Measurements from ENCODE around the gene ZNF765.
"Not testable (repeated sequence)": the region's sequence is repeated elsewhere in the genome, so short reads cannot be mapped to it uniquely, and the experiment has no call there.

DNA sequence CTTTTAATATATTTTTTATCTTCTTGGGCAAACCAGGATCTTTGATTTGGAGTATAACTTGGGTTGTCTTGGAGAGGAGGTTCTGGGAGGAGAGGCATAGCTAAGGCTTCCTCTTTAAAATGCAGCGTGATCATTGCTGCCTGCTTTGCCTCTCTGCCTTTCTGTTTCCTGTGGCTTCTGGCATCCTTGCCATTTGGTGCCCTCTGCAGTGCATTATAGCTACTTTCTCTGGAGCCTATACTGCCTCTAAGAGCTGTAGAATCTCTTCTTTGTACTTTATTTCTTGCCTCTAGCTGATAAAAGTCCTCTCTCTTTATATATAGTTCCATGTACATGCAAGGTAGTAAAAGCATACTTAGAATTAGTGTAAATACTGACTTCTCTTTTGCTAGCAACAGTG, 79.9 kb downstream of the ZNF765 start:
- TF ChIP-seq POLR2AphosphoS5 (IDR thresholded peaks at IDR 0.05) = not testable (repeated sequence)
- TF ChIP-seq, protein P1, sequence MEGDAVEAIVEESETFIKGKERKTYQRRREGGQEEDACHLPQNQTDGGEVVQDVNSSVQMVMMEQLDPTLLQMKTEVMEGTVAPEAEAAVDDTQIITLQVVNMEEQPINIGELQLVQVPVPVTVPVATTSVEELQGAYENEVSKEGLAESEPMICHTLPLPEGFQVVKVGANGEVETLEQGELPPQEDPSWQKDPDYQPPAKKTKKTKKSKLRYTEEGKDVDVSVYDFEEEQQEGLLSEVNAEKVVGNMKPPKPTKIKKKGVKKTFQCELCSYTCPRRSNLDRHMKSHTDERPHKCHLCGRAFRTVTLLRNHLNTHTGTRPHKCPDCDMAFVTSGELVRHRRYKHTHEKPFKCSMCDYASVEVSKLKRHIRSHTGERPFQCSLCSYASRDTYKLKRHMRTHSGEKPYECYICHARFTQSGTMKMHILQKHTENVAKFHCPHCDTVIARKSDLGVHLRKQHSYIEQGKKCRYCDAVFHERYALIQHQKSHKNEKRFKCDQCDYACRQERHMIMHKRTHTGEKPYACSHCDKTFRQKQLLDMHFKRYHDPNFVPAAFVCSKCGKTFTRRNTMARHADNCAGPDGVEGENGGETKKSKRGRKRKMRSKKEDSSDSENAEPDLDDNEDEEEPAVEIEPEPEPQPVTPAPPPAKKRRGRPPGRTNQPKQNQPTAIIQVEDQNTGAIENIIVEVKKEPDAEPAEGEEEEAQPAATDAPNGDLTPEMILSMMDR (IDR thresholded peaks at IDR 0.05) = not testable (repeated sequence)

Data from stomach (tissue), 4 donors.